ENCODE results near the gene RETNLB. TPM values are rescaled to one million over a fixed set of nuclear protein-coding genes. Genes with fewer than 3 reads are reported as not detected.

RETNLB gene
- total RNA-seq, 6 experiments from 2014 or later: not detected

DNA sequence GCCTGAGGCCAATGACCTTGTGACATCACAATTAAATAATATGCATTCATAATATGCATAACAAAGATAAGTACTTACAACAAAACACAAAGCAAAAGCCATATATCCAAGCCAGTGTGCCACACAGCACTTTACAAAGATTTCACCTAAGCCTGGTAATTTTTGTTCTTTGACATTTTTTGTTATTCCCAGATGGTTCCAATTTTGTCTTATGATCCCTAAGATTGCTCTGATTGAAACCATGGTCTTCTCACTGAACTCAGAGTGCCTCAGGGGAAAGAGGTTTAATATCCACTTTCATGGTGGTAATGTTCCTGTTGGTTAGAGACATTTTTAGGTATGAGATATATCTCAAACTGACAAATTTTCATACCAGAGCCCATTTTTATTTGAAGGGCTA lies 29.1 kb downstream of the RETNLB start:
- Histone ChIP-seq H3K27ac (no peak overlapping the region), H3K36me3 (no peaks in the 10 kb centered on the region), H3K4me1 (no peaks in the 10 kb centered on the region), H3K27me3 (no peaks in the 10 kb centered on the region), H3K9me3 (no peaks in the 10 kb centered on the region), H3K4me3 (no peak overlapping the region)
- DNase-seq (no peak), ATAC-seq (no peak)
- TF ChIP-seq, protein P1, sequence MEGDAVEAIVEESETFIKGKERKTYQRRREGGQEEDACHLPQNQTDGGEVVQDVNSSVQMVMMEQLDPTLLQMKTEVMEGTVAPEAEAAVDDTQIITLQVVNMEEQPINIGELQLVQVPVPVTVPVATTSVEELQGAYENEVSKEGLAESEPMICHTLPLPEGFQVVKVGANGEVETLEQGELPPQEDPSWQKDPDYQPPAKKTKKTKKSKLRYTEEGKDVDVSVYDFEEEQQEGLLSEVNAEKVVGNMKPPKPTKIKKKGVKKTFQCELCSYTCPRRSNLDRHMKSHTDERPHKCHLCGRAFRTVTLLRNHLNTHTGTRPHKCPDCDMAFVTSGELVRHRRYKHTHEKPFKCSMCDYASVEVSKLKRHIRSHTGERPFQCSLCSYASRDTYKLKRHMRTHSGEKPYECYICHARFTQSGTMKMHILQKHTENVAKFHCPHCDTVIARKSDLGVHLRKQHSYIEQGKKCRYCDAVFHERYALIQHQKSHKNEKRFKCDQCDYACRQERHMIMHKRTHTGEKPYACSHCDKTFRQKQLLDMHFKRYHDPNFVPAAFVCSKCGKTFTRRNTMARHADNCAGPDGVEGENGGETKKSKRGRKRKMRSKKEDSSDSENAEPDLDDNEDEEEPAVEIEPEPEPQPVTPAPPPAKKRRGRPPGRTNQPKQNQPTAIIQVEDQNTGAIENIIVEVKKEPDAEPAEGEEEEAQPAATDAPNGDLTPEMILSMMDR (IDR thresholded peaks at IDR 0.05): no peak
- TF ChIP-seq POLR2A (IDR thresholded peaks at IDR 0.05): no peak
- intact Hi-C loops (cut with DNase I): no loop called here

GRCh38 chr3:108724101-108724500 lies 33.1 kb downstream of the RETNLB start:
- WGBS (ENCODE audit: insufficient coverage, low coverage, low lambda C conversion rate, missing lambda C conversion rate): 56% methylated on average over 4 of the region's 4 CpGs
- Histone ChIP-seq H3K4me1 (no peaks in the 10 kb centered on the region), H3K27me3 (no peaks in the 10 kb centered on the region), H3K4me3 (no peak overlapping the region), H3K36me3 (no peaks in the 10 kb centered on the region), H3K9me3 (no peaks in the 10 kb centered on the region), H3K27ac (no peak overlapping the region)
- ATAC-seq (no peak), DNase-seq (no peak)
- intact Hi-C loops (cut with DNase I): no loop called here
- TF ChIP-seq POLR2A (IDR thresholded peaks at IDR 0.05): no peak
- TF ChIP-seq, protein P1 (IDR thresholded peaks at IDR 0.05): no peak

DNA sequence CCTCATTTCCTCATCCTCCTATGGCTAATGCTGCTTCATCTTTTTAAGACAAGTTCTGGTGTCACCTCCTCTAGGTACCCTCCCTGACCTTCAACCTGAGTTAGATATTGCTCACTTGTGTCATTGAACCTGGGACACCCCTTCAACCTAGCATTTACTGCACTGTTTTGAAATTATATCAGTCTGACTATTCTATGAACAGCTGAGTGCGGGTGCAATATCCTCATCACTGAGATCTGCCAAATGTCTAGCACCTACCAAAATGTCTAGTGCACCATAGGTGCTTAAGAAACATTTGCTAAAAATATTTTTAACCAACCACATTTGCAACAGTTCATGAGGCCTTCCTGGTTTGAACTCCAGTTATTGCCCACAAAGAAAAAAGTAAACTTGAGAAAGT lies 34.5 kb downstream of the RETNLB start:
- intact Hi-C loops (cut with DNase I): no loop called here
- Histone ChIP-seq H3K36me3 (no peaks in the 10 kb centered on the region), H3K27ac (no peak overlapping the region), H3K27me3 (no peaks in the 10 kb centered on the region), H3K9me3 (no peaks in the 10 kb centered on the region), H3K4me1 (no peaks in the 10 kb centered on the region), H3K4me3 (no peak overlapping the region)
- WGBS (ENCODE audit: insufficient coverage, low coverage, low lambda C conversion rate, missing lambda C conversion rate): 75% methylated on average over 1 of the region's 1 CpG
- ATAC-seq (no peak), DNase-seq (no peak)
- no peak for TF ChIP-seq POLR2A (IDR thresholded peaks at IDR 0.05)
- TF ChIP-seq, protein P1 (IDR thresholded peaks at IDR 0.05): no peak

DNA sequence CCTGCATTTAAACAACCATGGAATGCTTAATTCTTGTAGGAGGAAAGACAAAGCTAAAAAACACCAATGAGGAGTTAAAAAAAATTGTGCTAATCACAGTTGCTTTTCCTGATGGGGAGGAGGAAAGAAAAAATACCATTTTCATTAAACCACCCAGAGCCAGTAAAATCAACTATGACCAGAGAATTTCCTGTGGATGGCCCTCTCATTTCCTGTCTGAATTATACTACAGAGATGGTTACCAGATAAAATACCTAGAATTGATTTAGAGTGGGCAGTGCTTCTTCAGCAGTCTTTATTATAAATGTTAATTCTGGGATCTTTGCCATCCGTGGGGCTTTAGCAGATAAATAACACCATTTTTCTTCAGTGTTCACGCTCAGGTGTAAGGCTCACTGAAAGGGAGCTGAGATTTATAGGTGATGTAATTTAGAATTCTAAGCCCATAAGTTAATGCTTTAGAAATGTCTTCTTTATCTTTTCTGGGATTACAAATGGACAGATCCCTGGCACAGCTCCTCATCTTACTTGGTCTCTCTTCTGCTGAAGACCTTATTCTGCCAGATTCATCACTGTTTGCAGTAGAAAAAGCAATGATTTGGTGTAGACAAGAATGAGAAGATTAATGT lies 37.9 kb downstream of the RETNLB start:
- DNase-seq: no peak
- no peaks in the 10 kb centered on the region for H3K9me3 ChIP-seq
- intact Hi-C loops (cut with DNase I): no loop called here
- WGBS (ENCODE audit: insufficient coverage, low coverage, low lambda C conversion rate, missing lambda C conversion rate): 61% methylated on average over 2 of the region's 2 CpGs
- no peaks in the 10 kb centered on the region for H3K27me3 ChIP-seq
- TF ChIP-seq, protein P1 (IDR thresholded peaks at IDR 0.05): no peak
- no peak for TF ChIP-seq POLR2A (IDR thresholded peaks at IDR 0.05)
- H3K4me1 ChIP-seq: no peaks in the 10 kb centered on the region
- H3K4me3 ChIP-seq: no peak overlapping the region
- no peaks in the 10 kb centered on the region for H3K36me3 ChIP-seq
- no peak overlapping the region for H3K27ac ChIP-seq
- no peak for ATAC-seq

DNA sequence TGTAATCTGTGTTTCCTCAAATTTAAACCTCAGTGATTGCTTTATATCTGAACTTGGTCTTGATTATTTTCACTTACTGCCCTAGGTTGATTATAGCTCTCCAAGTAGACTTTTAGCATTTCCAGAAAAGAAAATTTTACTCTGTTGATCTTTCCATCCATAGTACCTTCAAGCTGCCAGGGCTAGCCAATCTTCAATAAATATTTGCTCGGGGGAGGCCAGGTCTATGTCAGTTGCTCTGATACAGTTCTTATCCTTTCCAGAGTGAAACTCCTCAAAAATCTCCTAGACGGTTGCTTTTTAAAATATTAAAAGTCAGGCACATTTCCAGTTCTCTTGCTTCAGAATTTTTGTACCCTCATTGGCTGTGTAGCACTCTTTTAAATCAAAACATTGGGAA lies 38.8 kb downstream of the RETNLB start:
- WGBS (ENCODE audit: insufficient coverage, low coverage, low lambda C conversion rate, missing lambda C conversion rate): 4% methylated on average over 2 of the region's 2 CpGs
- ATAC-seq (no peak), DNase-seq (no peak)
- no peak overlapping the region for H3K4me3 ChIP-seq
- no peak for TF ChIP-seq POLR2A (IDR thresholded peaks at IDR 0.05)
- TF ChIP-seq, protein P1 (IDR thresholded peaks at IDR 0.05): no peak
- intact Hi-C loops (cut with DNase I): no loop called here
- no peaks in the 10 kb centered on the region for H3K4me1 ChIP-seq
- H3K9me3 ChIP-seq: no peaks in the 10 kb centered on the region
- no peak overlapping the region for H3K27ac ChIP-seq
- H3K27me3 ChIP-seq: no peaks in the 10 kb centered on the region
- no peaks in the 10 kb centered on the region for H3K36me3 ChIP-seq
